Ramos (cell line): ENCODE data around the gene PPP1R16B.
"Not testable (repeated sequence)": the region's sequence is repeated elsewhere in the genome, so short reads cannot be mapped to it uniquely, and the experiment has no call there.

Experiments used
- in situ Hi-C: fragments of 300-500 bp; cut with MboI; formaldehyde crosslinking; loops from one replicate; pipeline ENCODE4 v1.14.3; 2022; ENCODE audit warnings: low sequenced_read_pairs; ENCODE audit not compliant: unreplicated experiment

Gene PPP1R16B

GRCh38 chr20:38952153-38952552, 146.7 kb downstream of the PPP1R16B start:
- in situ Hi-C loops = no loop called here

DNA sequence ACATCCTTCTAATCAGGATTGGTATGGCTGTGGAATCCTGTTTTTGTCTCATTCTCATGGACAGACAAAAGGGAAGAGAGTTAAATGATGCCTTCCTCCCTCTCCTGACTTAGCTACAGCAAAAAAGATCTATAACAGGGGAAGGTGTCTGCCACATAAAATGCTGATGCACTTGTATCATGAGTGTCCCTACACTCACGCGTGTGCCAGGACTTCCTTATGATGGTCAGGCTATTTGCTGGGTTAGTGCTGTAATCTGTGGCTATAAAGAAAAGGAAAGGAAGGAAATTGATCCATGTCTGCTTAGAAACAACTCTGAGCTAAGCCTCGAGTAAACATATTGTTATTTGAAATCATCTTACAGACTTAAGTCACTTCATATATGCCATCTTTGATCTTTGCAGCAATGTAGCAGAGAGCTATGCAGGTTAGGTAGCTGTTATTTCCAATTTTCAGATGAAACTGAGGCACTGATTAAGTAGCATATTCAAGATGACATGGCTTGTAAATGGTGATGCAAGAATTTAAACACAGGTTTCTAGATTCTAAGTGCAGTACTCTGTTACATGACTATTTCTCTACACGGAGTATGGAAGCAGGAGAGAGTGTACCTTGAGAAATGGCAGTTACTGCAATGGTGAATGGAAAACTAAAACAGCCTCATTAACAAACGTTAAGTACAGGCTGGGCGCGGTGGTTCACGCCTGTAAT, 148.3 kb downstream of the PPP1R16B start:
- in situ Hi-C loops = no loop called here

GRCh38 chr20:38957235-38957876, 151.9 kb downstream of the PPP1R16B start:
- in situ Hi-C loops = no loop called here

DNA sequence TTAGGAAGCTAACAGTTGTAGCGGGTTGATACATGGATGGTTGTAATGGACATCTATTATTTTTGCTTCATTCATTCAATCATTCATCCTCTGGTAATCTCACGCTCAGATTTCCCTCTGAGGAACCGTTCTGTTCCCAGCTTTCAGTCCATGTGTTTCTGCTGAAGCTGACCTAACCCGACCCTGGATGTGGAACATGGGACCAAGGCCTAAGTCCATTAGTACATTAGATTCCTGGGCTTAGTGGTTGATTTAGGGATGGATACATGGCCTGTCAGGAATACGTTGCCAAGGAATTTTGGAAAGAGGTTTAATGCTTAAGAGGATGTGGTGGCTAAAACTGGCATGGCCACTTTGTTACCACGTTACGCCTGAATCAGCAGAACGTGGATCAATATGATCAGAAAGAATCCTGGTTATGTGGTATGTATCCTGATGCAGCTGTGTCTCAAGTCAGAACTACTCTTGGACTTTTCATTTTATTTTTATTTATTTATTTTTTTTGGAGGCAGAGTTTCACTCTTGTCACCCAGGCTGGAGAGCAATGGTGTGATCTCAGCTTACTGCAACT, 152.5 kb downstream of the PPP1R16B start:
- in situ Hi-C loops = no loop called here

GRCh38 chr20:38960187-38960687, 154.7 kb downstream of the PPP1R16B start:
- in situ Hi-C loops = not testable (repeated sequence)

DNA sequence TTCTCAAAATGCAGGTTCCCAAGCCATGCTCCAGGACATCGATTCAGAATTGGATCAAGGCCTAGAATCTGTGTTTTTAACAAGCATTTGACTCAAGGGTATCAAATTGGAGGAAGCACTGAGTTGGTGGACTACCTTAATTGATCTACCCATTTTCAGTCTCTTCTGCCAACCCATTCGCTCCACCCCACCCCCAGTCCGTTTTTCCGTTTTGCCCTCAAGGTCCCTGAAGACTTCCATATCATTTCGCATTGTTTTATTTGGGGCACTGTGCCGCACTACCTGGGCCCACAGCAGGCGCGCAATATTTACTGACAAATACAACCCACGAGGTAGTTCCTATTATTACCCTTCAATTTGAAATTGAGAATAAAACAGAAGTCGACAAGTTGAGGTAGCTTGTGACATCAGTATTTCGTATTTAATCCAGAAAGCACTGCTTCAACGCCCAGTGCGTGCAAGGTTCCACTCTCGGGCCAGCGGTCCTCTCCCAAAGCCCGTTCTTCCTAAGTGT, 156.1 kb downstream of the PPP1R16B start:
- in situ Hi-C loops = no loop called here

- in situ Hi-C loops = no loop called here
These were observed 156.8 kb downstream of the PPP1R16B start, which contains the start of gene DHX35 for GRCh38 chr20:38962044-38962927. Gene DHX35 (plus strand): TSS chr20:38962344. CDS start chr20:38962368, 24 bp downstream.

GRCh38 chr20:38962928-38963401, 157.5 kb downstream of the PPP1R16B start:
- in situ Hi-C loops = no loop called here

DNA sequence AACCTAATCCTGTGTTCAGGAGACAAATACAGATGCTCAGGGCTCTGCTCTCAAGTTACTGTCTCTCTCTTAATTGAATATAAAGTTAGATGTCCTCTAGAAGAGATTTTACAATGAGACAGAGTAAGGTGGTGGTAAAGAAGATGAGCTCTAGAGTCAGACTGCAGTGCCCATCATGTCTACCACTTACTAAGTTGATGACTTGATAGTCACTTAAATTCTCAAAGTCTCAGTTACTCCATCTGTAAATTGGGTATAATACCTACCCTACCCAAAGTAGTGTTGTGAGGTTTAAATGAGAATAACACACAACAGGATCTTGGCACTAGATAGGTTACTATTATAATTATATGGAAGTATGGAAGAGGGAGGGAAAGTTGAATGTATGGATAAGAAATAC, 158.2 kb downstream of the PPP1R16B start:
- in situ Hi-C loops = no loop called here

DNA sequence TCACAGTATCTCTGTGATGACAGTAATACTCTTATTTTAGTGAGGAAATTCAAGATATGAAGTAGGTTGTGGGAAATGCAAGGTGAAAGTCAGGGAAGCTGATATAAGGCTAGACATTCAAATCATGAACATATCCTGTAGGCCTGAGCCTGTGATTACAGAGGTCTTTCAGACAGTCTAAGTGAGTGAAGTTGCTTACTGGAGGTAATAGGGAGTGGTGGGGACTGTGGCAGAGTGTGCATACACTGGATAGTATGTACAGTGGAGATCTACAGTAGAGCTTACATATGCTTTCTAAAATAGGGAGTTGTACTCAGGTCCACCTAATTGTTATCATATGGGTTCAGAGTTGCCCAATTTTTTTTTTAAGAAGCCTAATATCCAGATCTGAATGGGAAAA, 159.8 kb downstream of the PPP1R16B start:
- in situ Hi-C loops = no loop called here

DNA sequence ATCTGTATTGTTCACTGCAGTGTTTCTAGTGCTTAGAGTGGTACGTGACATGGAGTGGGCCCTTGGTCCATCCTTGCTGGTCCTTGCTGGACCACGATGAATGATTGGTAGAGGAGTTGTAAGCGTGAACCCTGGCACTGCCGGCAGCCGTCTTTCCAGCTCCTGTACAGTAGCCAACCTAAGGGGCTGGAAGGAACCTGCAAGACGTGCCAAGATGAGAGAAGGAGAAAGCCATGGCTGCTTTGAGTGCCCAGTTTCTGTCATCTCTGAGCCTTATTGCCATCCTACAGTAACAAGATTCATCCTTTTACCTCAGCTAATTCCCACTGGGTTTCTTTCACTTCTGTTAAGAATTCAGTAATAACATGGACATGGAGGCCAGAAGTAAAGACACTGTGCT, 162.6 kb downstream of the PPP1R16B start:
- in situ Hi-C loops = no loop called here

DNA sequence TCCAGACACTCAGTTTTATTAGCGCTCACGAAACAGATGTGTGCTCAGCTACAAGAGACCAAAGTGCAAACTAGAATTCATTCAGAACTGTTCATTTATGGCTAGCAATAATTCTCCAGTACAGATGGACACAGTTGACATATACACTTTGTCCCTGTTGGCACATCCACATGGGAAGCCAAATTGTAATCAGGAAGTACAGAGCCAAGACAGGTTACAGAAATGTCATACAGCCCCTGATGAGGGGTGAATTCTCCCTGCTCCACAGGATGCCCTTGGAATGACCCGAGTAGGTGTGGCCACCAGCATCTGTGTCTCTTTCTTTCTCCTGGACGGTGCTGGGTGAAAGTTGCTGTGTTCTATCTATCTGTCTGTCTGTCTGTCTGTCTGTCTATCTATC, 164.2 kb downstream of the PPP1R16B start:
- in situ Hi-C loops = no loop called here

- in situ Hi-C loops = no loop called here
These were observed 164.8 kb downstream of the PPP1R16B start for GRCh38 chr20:38970302-38970701.
